Measurements from ENCODE around the gene PARD3. TPM values are rescaled to one million over a fixed set of nuclear protein-coding genes. Genes with fewer than 3 reads are reported as not detected.

PARD3 gene
- total RNA-seq, 4 donors from 2014 or later: 150 to 172 (median 165) TPM

- WGBS, 2 donors: 92 to 95% methylated on average over 9 of the region's 9 CpGs
- H3K4me3 ChIP-seq (ENCODE audit: low read depth, poor library complexity, severe bottlenecking): no peak overlapping the region
- intact Hi-C loops (cut with DNase I; ENCODE audit: low total_unique reads): no loop called here
- no peak for TF ChIP-seq CTCF (IDR thresholded peaks at IDR 0.05)
- no peak for TF ChIP-seq POLR2A (IDR thresholded peaks at IDR 0.05)
- no peak for DNase-seq (ENCODE audit: low spot score in 2 of 2)
Measured at GRCh38 chr10:34206078-34206934, 608.8 kb downstream of the PARD3 start.

- no peak for DNase-seq (ENCODE audit: low spot score in 2 of 2)
- H3K4me3 ChIP-seq (ENCODE audit: low read depth, poor library complexity, severe bottlenecking): no peak overlapping the region
- 86 to 96% methylated on average over 5 of the region's 5 CpGs for WGBS, 2 donors
- TF ChIP-seq POLR2A (IDR thresholded peaks at IDR 0.05): no peak
- no peak for TF ChIP-seq CTCF (IDR thresholded peaks at IDR 0.05)
- intact Hi-C loops (cut with DNase I; ENCODE audit: low total_unique reads): no loop called here
Measured at GRCh38 chr10:34205452-34205851, 609.6 kb downstream of the PARD3 start.

- DNase-seq (ENCODE audit: low spot score in 2 of 2): no peak
- intact Hi-C loops (cut with DNase I; ENCODE audit: low total_unique reads): no loop called here
- TF ChIP-seq CTCF (IDR thresholded peaks at IDR 0.05) (no peak), POLR2A (IDR thresholded peaks at IDR 0.05) (no peak)
- H3K4me3 ChIP-seq (ENCODE audit: low read depth, poor library complexity, severe bottlenecking): no peak overlapping the region
- WGBS, 2 donors: 79 to 90% methylated on average over 7 of the region's 7 CpGs
Measured at GRCh38 chr10:34203966-34204630, 611.0 kb downstream of the PARD3 start.

GRCh38 chr10:34200355-34200901 is 614.7 kb downstream of the PARD3 start:
- TF ChIP-seq CTCF (IDR thresholded peaks at IDR 0.05) (no peak), POLR2A (IDR thresholded peaks at IDR 0.05) (no peak)
- H3K4me3 ChIP-seq (ENCODE audit: low read depth, poor library complexity, severe bottlenecking): no peak overlapping the region
- WGBS, 2 donors: 50 to 56% methylated on average over 4 of the region's 4 CpGs
- intact Hi-C loops (cut with DNase I; ENCODE audit: low total_unique reads): no loop called here
- DNase-seq (ENCODE audit: low spot score in 2 of 2): no peak

GRCh38 chr10:34198953-34199352 is 616.1 kb downstream of the PARD3 start:
- intact Hi-C loops (cut with DNase I; ENCODE audit: low total_unique reads): no loop called here
- H3K4me3 ChIP-seq (ENCODE audit: low read depth, poor library complexity, severe bottlenecking): no peak overlapping the region
- WGBS, 2 donors: 95 to 97% methylated on average over 2 of the region's 2 CpGs
- no peak for DNase-seq (ENCODE audit: low spot score in 2 of 2)
- TF ChIP-seq POLR2A (IDR thresholded peaks at IDR 0.05) (no peak), CTCF (IDR thresholded peaks at IDR 0.05) (no peak)
